BLaER1 treated with 17β-estradiol and CSF1 and Interleukin-3, amounts not matched to agents 10 nM and 100 nM (cell line): Measurements from ENCODE around the gene RANBP1.
A peak's percentile ranks its signal among the peaks of the same experiment; 100 is the strongest.

Experiments
- H3K27ac ChIP-seq, 11 experiments: shearing (Covaris generic); formaldehyde crosslinking; 2 replicates each; pipeline ENCODE4 v1.8.1; 2022
- H3K27me3 ChIP-seq, 11 experiments: shearing (Covaris generic); formaldehyde crosslinking; 2 replicates each; pipeline ENCODE4 v1.8.1; 2022
- H3K36me3 ChIP-seq, 11 experiments: shearing (Covaris generic); formaldehyde crosslinking; 2 replicates each; pipeline ENCODE4 v1.8.1; 2022
- H3K4me1 ChIP-seq, 10 experiments: shearing (Covaris generic); formaldehyde crosslinking; 2 replicates each; pipeline ENCODE4 v1.8.1; 2022
- H3K4me2 ChIP-seq, 11 experiments: shearing (Covaris generic); formaldehyde crosslinking; 2 replicates each; pipeline ENCODE4 v1.8.1; 2022
- H3K4me3 ChIP-seq, 10 experiments: shearing (Covaris generic); formaldehyde crosslinking; 2 replicates each; pipeline ENCODE4 v1.8.1; 2022
- H3K9ac ChIP-seq, 11 experiments: shearing (Covaris generic); formaldehyde crosslinking; 2 replicates each; pipeline ENCODE4 v1.8.1; 2022
- H3K9me3 ChIP-seq, 11 experiments: shearing (Covaris generic); formaldehyde crosslinking; replicated peaks in 1 of 11; 2 replicates each; pipeline ENCODE4 v1.8.1; 2022
- H4K20me1 ChIP-seq, 11 experiments: shearing (Covaris generic); formaldehyde crosslinking; 2 replicates each; pipeline ENCODE4 v1.8.1; 2022
- Cebpa-rat ChIP-seq, 11 experiments: shearing (Covaris generic); IDR thresholded peaks; 2 replicates each; pipeline ENCODE4 v1.8.1; 2022

The RANBP1 gene

GRCh38 chr22:20116376-20116950 is 559 bp downstream of the RANBP1 start:
- Histone ChIP-seq H3K4me3 (peak overlapping the region; percentile 83 to 99 (median 89)), H3K9me3 (no peaks in the 10 kb centered on the region), H3K4me2 (peak overlapping the region; percentile 96 to 99 (median 97)), H3K27me3 (no peaks in the 10 kb centered on the region), H4K20me1 (peaks cover 0 to 87% (median 70%) of the 10 kb centered on the region in 11 experiments; a peak in 20 of 22 replicates), H3K27ac (peak overlapping the region; percentile 84 to 98 (median 93)), H3K36me3 (peaks cover 64 to 81% (median 77%) of the 10 kb centered on the region in 11 experiments), H3K9ac (peak overlapping the region; percentile 88 to 100 (median 96)), H3K4me1 (peaks cover 35 to 56% (median 49%) of the 10 kb centered on the region in 10 experiments)
- no peak for TF ChIP-seq Cebpa-rat (IDR thresholded peaks at IDR 0.05)

GRCh38 chr22:20116951-20117632 is 1.2 kb downstream of the RANBP1 start, which contains the start of gene TRMT2A:
Gene TRMT2A, minus strand, starts transcription at chr22:20117226. Its CDS starts 320 bp downstream, at chr22:20116906.
- H4K20me1 ChIP-seq: peaks cover 0 to 87% (median 71%) of the 10 kb centered on the region in 11 experiments; a peak in 20 of 22 replicates
- H3K27ac ChIP-seq: peak within 1 kb of the TSS; percentile 84 to 98 (median 93)
- no peak for TF ChIP-seq Cebpa-rat (IDR thresholded peaks at IDR 0.05)
- peaks cover 65 to 82% (median 78%) of the 10 kb centered on the region in 11 experiments for H3K36me3 ChIP-seq
- H3K4me2 ChIP-seq: peak within 1 kb of the TSS; percentile 96 to 99 (median 98)
- peak within 1 kb of the TSS; percentile 83 to 99 (median 89) for H3K4me3 ChIP-seq
- no peaks in the 10 kb centered on the region for H3K9me3 ChIP-seq
- peak within 1 kb of the TSS; percentile 88 to 100 (median 96) for H3K9ac ChIP-seq
- no peaks in the 10 kb centered on the region for H3K27me3 ChIP-seq
- peaks cover 35 to 57% (median 49%) of the 10 kb centered on the region in 10 experiments for H3K4me1 ChIP-seq

- Histone ChIP-seq H3K4me2 (peak overlapping the region; percentile 82 to 99 (median 94)), H4K20me1 (peaks cover 0 to 87% (median 71%) of the 10 kb centered on the region in 11 experiments; a peak in 20 of 22 replicates), H3K4me3 (peak overlapping the region; percentile 83 to 99 (median 89)), H3K27me3 (no peaks in the 10 kb centered on the region), H3K4me1 (peaks cover 35 to 58% (median 48%) of the 10 kb centered on the region in 10 experiments), H3K27ac (peak overlapping the region in 10 of 11 experiments; percentile 69 to 98 (median 94); a peak in 21 of 22 replicates), H3K36me3 (peaks cover 63 to 80% (median 75%) of the 10 kb centered on the region in 11 experiments), H3K9ac (peak overlapping the region; percentile 88 to 100 (median 96)), H3K9me3 (no peaks in the 10 kb centered on the region)
- no peak for TF ChIP-seq Cebpa-rat (IDR thresholded peaks at IDR 0.05)
Measured at GRCh38 chr22:20117633-20118299, 1.9 kb downstream of the RANBP1 start.

- Histone ChIP-seq H3K9me3 (no peaks in the 10 kb centered on the region), H3K27ac (peak overlapping the region in 10 of 11 experiments; percentile 69 to 98 (median 94); a peak in 21 of 22 replicates), H3K36me3 (peaks cover 57 to 75% (median 72%) of the 10 kb centered on the region in 11 experiments), H3K4me3 (peak overlapping the region; percentile 83 to 99 (median 89)), H4K20me1 (peaks cover 0 to 87% (median 71%) of the 10 kb centered on the region in 11 experiments; a peak in 20 of 22 replicates), H3K4me2 (peak overlapping the region; percentile 82 to 99 (median 94)), H3K27me3 (no peaks in the 10 kb centered on the region), H3K9ac (peak overlapping the region; percentile 88 to 100 (median 96)), H3K4me1 (peaks cover 35 to 60% (median 50%) of the 10 kb centered on the region in 10 experiments)
- TF ChIP-seq Cebpa-rat (IDR thresholded peaks at IDR 0.05): no peak
Measured at GRCh38 chr22:20118300-20119020, 2.6 kb downstream of the RANBP1 start.

- H3K9me3 ChIP-seq: no peaks in the 10 kb centered on the region
- peaks cover 68 to 82% (median 79%) of the 10 kb centered on the region in 11 experiments for H3K36me3 ChIP-seq
- no peak for TF ChIP-seq Cebpa-rat (IDR thresholded peaks at IDR 0.05)
- H3K4me2 ChIP-seq: peak overlapping the region in 5 of 11 experiments; percentile 5 to 98 (median 24); a peak in 7 of 22 replicates
- no peaks in the 10 kb centered on the region for H3K27me3 ChIP-seq
- peaks cover 0 to 93% (median 84%) of the 10 kb centered on the region in 11 experiments; a peak in 20 of 22 replicates for H4K20me1 ChIP-seq
- no peak overlapping the region for H3K4me3 ChIP-seq
- H3K27ac ChIP-seq: no peak overlapping the region
- H3K9ac ChIP-seq: peak overlapping the region; percentile 0 to 99 (median 88); a peak in 16 of 22 replicates
- H3K4me1 ChIP-seq: peaks cover 21 to 75% (median 66%) of the 10 kb centered on the region in 10 experiments
Measured at GRCh38 chr22:20121856-20122415, 6.0 kb downstream of the RANBP1 start.

GRCh38 chr22:20123366-20124082 is 7.6 kb downstream of the RANBP1 start:
- peaks cover 19 to 79% (median 73%) of the 10 kb centered on the region in 10 experiments for H3K4me1 ChIP-seq
- H3K4me3 ChIP-seq: no peak overlapping the region
- no peaks in the 10 kb centered on the region for H3K27me3 ChIP-seq
- H4K20me1 ChIP-seq: peaks cover 0 to 100% (median 98%) of the 10 kb centered on the region in 11 experiments; a peak in 20 of 22 replicates
- peaks cover 78 to 95% (median 93%) of the 10 kb centered on the region in 11 experiments for H3K36me3 ChIP-seq
- TF ChIP-seq Cebpa-rat (IDR thresholded peaks at IDR 0.05): no peak
- H3K9ac ChIP-seq: peak overlapping the region; percentile 24 to 64 (median 46); a peak in 17 of 22 replicates
- no peak overlapping the region for H3K27ac ChIP-seq
- no peaks in the 10 kb centered on the region for H3K9me3 ChIP-seq
- H3K4me2 ChIP-seq: peak overlapping the region in 8 of 11 experiments; percentile 9 to 88 (median 63); a peak in 7 of 22 replicates

GRCh38 chr22:20124083-20124787 is 8.3 kb downstream of the RANBP1 start:
- Histone ChIP-seq H3K4me3 (no peak overlapping the region), H3K27ac (no peak overlapping the region), H3K9me3 (no peaks in the 10 kb centered on the region), H3K4me2 (peak overlapping the region in 8 of 11 experiments; percentile 9 to 88 (median 73); a peak in 13 of 22 replicates), H3K36me3 (peaks cover 75 to 92% (median 88%) of the 10 kb centered on the region in 11 experiments), H3K27me3 (no peaks in the 10 kb centered on the region), H3K9ac (peak overlapping the region; percentile 24 to 71 (median 59); a peak in 15 of 22 replicates), H3K4me1 (peaks cover 12 to 79% (median 72%) of the 10 kb centered on the region in 10 experiments), H4K20me1 (peaks cover 0 to 100% (median 98%) of the 10 kb centered on the region in 11 experiments; a peak in 20 of 22 replicates)
- TF ChIP-seq Cebpa-rat (IDR thresholded peaks at IDR 0.05): no peak
